ENCODE results near the gene SOCS1. TPM values are rescaled to one million over a fixed set of nuclear protein-coding genes. Genes with fewer than 3 reads are reported as not detected.
"Not testable (repeated sequence)": the region's sequence is repeated elsewhere in the genome, so short reads cannot be mapped to it uniquely, and the experiment has no call there.

The SOCS1 gene
- total RNA-seq, 1 donor from 2014 or later: 11.1 TPM

DNA sequence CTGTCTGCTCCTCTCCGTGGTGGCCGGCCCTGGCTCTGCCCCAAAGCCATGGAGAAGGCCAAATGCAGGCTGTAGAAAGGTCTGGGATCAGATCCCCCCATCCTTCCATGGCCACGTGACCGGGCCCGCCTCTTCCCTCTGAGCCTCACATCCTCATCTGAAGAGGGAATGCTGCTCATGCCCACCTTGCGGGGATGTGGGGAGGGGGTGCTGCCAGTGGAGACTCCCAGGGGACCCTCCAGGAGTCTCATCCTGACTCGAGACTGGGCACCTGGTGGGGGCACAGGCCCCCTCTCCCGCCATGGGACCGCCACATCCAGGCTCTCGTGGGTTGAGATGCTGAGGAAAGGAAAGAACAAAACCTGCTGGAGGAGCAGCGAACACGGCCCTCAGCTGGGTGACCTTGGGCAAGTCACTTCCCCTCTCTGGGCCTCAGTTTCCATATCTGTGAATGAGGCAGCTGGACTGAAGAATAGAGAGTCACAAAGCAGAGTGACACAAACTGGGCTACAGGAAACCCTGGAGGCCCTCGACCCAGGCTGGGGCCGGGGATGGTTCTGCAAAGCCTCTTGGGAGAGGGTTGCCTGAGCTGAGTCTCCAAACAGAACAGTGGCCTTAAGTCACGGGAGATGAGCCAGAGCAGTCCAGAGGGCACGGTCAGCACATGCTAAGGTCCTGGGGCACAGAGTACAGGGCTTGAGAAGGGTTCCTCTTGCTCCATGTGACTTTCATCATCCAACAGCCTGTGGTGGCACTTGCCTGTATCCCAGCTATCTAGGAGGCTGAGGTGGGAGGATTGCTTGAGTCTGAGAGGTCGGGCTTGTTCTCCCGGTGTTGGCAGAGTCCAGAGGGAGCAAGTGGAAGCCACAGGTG is 30.1 kb downstream of the SOCS1 start:
- no peak for DNase-seq
- Mint-ChIP-seq H3K4me3 (ENCODE audit: unreplicated experiment) (no peak overlapping the region), H3K36me3 (ENCODE audit: unreplicated experiment) (no peaks in the 10 kb centered on the region), H3K4me1 (ENCODE audit: low read depth, unreplicated experiment) (peaks cover 3% of the 10 kb centered on the region), H3K9me3 (ENCODE audit: unreplicated experiment) (peaks cover 2% of the 10 kb centered on the region), H3K27me3 (ENCODE audit: unreplicated experiment) (peaks cover 5% of the 10 kb centered on the region), H3K27ac (ENCODE audit: unreplicated experiment) (no peak overlapping the region)
- TF ChIP-seq, protein P1, sequence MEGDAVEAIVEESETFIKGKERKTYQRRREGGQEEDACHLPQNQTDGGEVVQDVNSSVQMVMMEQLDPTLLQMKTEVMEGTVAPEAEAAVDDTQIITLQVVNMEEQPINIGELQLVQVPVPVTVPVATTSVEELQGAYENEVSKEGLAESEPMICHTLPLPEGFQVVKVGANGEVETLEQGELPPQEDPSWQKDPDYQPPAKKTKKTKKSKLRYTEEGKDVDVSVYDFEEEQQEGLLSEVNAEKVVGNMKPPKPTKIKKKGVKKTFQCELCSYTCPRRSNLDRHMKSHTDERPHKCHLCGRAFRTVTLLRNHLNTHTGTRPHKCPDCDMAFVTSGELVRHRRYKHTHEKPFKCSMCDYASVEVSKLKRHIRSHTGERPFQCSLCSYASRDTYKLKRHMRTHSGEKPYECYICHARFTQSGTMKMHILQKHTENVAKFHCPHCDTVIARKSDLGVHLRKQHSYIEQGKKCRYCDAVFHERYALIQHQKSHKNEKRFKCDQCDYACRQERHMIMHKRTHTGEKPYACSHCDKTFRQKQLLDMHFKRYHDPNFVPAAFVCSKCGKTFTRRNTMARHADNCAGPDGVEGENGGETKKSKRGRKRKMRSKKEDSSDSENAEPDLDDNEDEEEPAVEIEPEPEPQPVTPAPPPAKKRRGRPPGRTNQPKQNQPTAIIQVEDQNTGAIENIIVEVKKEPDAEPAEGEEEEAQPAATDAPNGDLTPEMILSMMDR (IDR thresholded peaks at IDR 0.05; ENCODE audit: partially characterized antibody, unreplicated experiment): no peak

DNA sequence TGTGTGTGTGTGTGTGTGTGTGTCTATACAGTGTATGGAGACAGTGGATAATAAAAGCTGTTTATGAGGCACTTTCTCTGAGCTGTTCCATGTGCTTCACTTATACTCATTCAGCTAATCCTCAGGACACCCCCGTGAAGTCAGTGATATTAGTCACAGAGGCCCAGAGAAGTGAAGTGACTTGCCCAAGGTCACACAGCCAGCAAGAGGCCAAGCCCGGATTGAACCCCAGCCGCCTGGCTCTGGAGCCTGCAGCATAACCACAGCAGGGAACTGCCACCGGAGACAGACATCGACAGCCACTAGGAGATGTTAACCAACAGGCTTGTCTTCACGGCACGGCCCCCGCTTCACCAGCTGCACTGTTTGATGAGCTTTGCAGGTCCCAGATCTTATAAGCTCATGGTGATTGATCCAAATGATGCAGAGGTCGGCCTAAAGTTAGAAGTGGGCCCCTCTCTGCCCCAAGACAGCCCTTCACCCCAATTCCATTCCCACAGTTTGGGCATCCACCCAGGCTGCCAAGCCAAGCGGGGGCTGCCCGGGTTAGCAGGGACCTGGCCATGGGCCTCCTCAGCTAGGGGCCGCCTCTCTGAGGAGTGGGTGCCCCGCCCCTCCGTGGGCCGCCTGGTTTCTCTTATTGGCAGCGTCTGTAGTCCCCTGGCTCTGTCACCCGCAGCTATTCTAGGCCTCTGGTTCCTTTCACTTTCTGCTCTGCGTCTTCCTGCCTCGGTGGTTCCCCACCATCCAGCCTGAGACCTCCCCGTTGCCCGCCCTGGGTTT is 30.9 kb downstream of the SOCS1 start:
- Mint-ChIP-seq H3K27ac (ENCODE audit: unreplicated experiment) (peak overlapping the region; percentile 71), H3K9me3 (ENCODE audit: unreplicated experiment) (peaks cover 2% of the 10 kb centered on the region), H3K27me3 (ENCODE audit: unreplicated experiment) (peaks cover 6% of the 10 kb centered on the region), H3K4me3 (ENCODE audit: unreplicated experiment) (peak overlapping the region; percentile 38), H3K4me1 (ENCODE audit: low read depth, unreplicated experiment) (peaks cover 3% of the 10 kb centered on the region), H3K36me3 (ENCODE audit: unreplicated experiment) (no peaks in the 10 kb centered on the region)
- TF ChIP-seq, protein P1 (IDR thresholded peaks at IDR 0.05; ENCODE audit: partially characterized antibody, unreplicated experiment): no peak
- no peak for DNase-seq

DNA sequence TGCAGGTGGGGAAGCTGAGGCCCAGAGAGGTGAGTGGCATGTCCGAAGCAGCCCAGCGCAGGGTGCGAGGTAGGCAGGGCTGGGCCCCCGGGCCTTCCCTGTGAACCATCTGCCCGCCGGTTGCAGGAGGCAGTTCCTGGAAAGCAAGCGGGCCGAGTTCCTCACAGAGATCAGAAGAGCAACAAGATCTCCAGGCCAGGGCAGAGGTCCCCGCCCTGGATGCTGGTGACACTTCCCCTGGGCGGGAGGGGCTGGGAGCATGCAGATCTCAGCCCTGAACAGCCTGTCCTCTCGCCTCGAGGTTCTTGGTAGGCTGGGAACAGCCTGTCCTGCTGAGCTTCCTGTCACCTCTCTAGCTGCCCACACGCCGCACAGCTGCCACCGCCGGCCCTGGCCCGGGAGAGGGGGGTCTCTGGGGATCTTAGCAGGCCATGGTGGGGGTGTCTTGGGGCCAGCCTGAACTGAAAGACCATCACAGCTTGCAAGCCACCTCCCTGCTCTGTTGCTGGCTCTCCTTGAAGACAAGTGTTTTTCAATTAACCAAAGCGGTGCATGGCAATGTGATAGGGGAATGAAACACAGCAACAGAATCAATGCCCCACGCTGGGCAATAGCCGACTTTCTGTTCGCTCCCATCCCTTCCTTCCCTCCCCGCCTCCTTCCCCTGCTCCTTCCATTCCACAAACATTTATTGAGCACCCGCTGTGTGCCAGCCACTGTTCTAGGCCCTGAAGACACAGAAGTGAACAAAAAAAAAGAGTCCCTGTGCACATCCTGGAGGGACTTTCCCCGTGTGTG is 31.7 kb downstream of the SOCS1 start:
- H3K27ac Mint-ChIP-seq (ENCODE audit: unreplicated experiment): peak overlapping the region; percentile 71
- H3K36me3 Mint-ChIP-seq (ENCODE audit: unreplicated experiment): no peaks in the 10 kb centered on the region
- peak overlapping the region; percentile 38 for H3K4me3 Mint-ChIP-seq (ENCODE audit: unreplicated experiment)
- peaks cover 8% of the 10 kb centered on the region for H3K27me3 Mint-ChIP-seq (ENCODE audit: unreplicated experiment)
- peaks cover 2% of the 10 kb centered on the region for H3K9me3 Mint-ChIP-seq (ENCODE audit: unreplicated experiment)
- TF ChIP-seq, protein P1 (IDR thresholded peaks at IDR 0.05; ENCODE audit: partially characterized antibody, unreplicated experiment): no peak
- peak; percentile 69 for DNase-seq
- H3K4me1 Mint-ChIP-seq (ENCODE audit: low read depth, unreplicated experiment): peaks cover 3% of the 10 kb centered on the region

DNA sequence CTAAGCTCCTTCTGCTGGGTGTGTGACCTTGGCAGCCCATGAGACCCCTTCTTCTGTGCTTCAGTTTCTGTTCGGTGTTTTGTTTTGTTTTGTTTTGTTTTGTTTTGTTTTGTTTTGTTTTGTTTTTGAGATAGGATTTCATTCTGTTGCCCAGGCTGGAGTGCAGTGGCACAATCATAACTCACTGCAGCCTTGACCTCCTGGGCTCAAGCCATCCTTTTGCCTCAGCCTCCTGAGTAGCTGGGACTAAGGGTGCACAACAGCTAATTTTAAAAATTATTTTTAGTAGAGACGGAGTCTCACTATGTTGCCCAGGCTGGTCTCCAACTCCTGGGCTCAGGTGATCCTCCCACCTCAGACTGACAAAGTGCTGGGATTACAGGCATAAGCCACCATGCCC is 35.5 kb downstream of the SOCS1 start:
- H3K36me3 Mint-ChIP-seq (ENCODE audit: unreplicated experiment); H3K27ac Mint-ChIP-seq (ENCODE audit: unreplicated experiment); H3K9me3 Mint-ChIP-seq (ENCODE audit: unreplicated experiment); H3K4me1 Mint-ChIP-seq (ENCODE audit: low read depth, unreplicated experiment); DNase-seq; H3K4me3 Mint-ChIP-seq (ENCODE audit: unreplicated experiment); H3K27me3 Mint-ChIP-seq (ENCODE audit: unreplicated experiment): not testable (repeated sequence)

DNA sequence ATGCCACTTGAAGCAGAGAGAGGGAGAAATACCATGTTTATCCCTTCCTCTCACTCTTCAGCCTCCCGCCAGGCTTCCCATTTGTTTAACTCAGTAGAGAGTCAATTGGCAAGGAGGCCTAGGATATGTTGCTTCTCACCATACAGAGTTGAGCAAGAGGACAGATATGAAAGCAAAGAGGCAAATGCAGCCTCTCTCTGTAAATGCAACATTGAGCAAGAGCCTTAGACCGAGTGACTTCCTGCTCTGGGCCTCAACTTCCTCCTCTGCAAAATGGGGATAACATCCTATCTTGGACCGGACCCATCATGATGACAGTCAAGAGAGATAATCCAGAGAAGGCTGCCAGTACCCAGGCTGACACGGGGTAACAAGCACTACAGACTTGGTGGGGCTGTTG is 36.8 kb downstream of the SOCS1 start:
- no peak for DNase-seq
- no peaks in the 10 kb centered on the region for H3K36me3 Mint-ChIP-seq (ENCODE audit: unreplicated experiment)
- peaks cover 5% of the 10 kb centered on the region for H3K9me3 Mint-ChIP-seq (ENCODE audit: unreplicated experiment)
- H3K27ac Mint-ChIP-seq (ENCODE audit: unreplicated experiment): no peak overlapping the region
- H3K4me1 Mint-ChIP-seq (ENCODE audit: low read depth, unreplicated experiment): no peaks in the 10 kb centered on the region
- TF ChIP-seq, protein P1 (IDR thresholded peaks at IDR 0.05; ENCODE audit: partially characterized antibody, unreplicated experiment): no peak
- H3K4me3 Mint-ChIP-seq (ENCODE audit: unreplicated experiment): no peak overlapping the region
- H3K27me3 Mint-ChIP-seq (ENCODE audit: unreplicated experiment): peaks cover 7% of the 10 kb centered on the region
